Activated CD8-positive, alpha-beta memory T cell treated with anti-CD3 and anti-CD28 coated beads for 36 hours (primary cell): ENCODE results near the gene SULT1A2. TPM values are rescaled to one million over a fixed set of nuclear protein-coding genes. Genes with fewer than 3 reads are reported as not detected.
"Not testable (repeated sequence)": the region's sequence is repeated elsewhere in the genome, so short reads cannot be mapped to it uniquely, and the experiment has no call there.

Experiments used
- CTCF ChIA-PET: fragments of 350-600 bp; sonication (Branson Sonifier 250); formaldehyde crosslinking; loops from one replicate; lab custom pipeline; 2021; ENCODE audit warnings: antibody characterized with exemption; lab: Charles Lee
- POLR2A ChIA-PET: fragments of 350-600 bp; sonication (Branson Sonifier 250); formaldehyde crosslinking; loops from one replicate; lab custom pipeline; 2021; ENCODE audit warnings: antibody characterized with exemption; lab: Charles Lee
- total RNA-seq, 2 experiments: library from RNA; stranded (reverse); gene quantifications; one replicate each; pipeline ENCODE4 v1.2.3, GENCODE V29; 2021

The SULT1A2 gene
- under 1 TPM; 0.23 to 0.36 TPM for total RNA-seq

DNA sequence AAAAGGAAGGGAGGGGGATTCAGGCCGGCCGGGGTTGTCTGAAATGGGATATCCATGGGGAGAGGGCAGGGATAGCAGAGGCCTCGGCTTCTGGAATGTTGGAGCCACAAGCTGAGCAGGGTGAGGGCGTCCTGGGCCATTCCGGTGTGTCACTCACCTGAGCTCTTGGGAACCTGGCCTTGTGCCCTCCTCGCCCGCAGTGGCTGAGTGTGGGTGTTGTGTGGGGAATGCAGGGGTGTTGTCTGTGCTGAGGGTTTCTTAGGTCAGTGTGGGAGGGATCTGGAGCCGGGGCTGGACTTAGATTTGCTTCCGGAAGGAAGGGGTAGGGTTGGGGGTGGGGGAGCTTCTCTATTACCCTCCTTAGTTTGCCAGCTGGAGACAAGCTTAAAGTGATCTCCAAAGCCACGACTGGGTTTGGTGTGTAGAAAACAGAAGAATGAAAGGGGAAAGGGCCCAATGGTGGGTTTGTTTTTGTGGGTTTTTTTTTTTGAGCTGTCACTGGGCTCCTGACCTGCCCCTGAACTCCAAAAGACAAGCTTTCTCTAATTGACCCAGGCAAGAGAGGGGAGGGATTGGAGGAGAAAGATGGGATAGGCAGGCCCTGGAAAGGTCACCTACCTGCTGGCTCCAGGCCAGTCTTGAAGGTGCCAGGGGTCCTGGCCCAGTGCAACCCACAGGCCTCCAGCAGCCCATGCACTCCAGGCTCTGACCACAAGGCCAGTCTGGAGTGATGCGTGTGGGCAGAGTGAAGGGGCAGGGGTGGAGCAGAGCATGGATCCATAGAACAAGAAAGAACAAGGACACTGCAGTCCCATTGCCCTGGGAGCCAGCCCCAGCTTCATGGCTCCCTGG is at the start of gene SULT1A2:
Gene SULT1A2 (minus strand): TSS at position 211 of the 852 bp plus-strand sequence. CDS start 1,120 bp downstream, outside the sequence.
- ChIA-PET CTCF (no interaction called here), POLR2A (no interaction called here)

DNA sequence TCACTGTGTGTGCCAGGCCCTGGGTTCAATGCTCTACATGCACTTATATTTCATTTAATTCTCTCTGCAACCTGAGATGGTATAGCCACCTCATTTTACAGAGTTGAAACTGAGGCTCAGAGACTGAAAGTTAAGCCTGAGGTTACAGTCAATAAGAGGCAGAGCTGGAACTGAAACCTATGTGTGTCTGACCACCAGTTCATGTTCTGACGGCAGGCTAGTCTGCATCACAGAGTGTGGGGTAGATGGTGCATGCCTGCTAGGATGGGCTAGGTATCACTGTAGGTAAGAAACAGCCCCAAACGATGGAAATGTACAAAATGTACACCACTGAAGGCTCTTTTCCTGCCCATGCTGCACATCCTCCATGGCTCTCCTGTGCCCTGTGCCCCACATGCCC is 43.1 kb upstream of the SULT1A2 start:
- POLR2A ChIA-PET, CTCF ChIA-PET: not testable (repeated sequence)

DNA sequence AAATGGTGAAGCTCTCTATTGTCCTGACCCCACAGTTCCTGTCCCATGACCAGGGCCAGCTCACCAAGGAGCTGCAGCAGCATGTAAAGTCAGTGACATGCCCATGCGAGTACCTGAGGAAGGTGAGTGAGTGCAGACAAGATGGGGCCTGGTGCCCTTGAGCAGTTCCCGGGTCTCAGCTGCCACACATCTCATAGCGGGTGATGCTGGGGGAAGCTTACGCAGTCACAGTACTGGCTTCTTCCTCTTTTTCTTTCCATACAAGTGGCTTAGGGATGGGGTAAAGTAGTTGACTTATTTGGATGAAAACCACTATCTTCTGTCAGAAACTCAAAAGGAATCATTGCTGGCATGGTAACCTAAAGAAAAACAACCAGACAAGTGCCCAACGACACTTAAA is 41.5 kb upstream of the SULT1A2 start:
- CTCF ChIA-PET, POLR2A ChIA-PET: not testable (repeated sequence)

DNA sequence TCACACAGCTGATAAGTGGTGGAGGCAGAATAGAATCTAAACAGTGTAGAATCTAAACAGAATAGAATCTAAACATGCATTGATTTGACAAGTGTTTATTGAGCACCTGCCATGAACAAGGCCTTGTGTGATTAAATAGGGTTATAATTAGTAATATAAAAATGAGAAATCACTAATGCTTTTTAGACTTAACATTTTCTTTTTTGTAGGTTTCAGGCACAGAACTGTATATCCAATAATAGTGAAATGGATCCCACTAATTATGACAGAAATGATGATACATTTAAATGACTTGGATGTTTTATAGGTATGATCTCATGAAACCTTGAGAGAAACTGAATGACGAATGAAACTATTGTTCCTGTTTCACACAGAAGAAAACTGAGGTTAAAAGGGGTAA is 40.9 kb upstream of the SULT1A2 start, which contains the start of gene NPIPB8:
Gene NPIPB8 (plus strand): TSS at position 301 of the 400 bp plus-strand sequence. CDS start 296 bp downstream, outside the sequence.
- CTCF ChIA-PET, POLR2A ChIA-PET: not testable (repeated sequence)

DNA sequence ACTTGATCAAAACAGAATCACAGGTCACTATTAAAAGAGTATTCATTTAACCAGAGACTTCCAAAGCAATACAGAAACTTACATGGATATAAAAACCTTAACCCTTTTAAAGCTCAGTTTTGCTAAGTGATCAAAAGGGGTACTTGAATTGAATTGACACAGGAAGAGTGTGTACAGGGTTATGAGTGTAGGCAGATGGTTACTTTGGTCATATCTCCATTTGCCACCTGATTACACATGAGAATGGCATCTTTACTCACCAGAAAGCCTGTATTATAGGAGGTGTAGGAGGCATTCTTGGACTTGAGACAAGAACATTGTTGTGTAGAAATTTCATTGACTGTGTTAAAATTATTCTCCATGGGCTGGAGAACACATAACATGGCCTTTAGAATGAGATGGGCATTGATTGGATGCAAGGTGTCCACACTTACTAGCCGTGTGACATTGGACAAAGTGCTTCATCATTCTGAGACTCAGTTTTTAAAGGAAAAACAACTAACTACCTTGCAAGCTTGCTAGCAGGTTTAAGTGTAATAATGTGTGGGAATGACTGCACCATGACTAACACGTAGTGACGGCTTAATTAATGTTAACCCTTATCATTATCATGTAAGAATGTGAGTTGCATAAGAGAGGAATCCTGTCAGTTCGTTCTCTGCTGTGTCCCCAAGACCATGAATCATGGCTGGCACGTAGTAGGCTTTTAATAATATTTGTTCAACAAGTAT is 39.4 kb upstream of the SULT1A2 start:
- CTCF ChIA-PET, POLR2A ChIA-PET: not testable (repeated sequence)

DNA sequence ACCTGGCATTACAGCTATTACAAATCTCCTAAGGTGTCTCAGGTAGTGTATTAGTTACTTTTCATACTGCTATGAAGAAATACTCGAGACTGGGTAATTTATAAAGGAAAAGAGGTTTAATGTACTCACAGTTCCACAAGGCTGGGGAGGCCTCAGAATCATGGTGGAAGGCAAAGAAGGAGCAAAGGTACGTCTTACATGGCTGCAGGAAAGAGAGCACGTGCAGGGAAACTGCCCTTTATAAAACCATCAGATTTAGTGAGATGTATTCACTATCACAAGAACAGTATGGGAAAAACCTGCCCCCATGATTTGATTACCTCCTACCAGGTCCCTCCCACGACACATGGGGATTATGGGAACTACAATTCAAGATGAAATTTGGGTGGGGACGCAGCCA is 34.1 kb upstream of the SULT1A2 start:
- CTCF ChIA-PET, POLR2A ChIA-PET: not testable (repeated sequence)

DNA sequence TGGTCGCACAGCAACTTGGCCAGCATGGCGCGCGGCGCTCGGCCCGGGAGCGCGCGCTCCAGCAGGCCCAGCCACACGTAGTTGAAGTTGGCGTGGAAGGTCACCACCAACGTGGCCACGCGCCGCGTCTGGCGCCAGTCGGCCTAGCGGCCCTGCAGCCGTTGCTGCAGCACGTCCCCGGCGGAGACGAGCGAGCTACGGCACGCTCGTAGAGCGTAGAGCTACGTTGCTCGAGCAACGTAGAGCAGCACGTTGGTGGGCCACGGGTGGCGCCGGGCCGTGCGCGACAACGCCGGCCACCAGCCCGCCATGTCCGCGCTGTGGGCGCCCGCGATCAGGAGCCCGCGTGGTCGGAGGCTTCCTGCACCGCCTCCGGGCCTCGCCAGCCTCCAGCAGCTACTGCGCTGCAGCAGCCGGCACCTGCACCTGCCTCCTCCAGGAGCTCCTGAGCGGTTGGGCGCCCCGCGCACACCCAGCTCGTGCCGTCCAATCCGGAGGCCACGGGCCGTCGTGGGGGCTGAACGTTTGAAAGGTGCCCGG is 26.4 kb upstream of the SULT1A2 start:
- CTCF ChIA-PET: no interaction called here
- POLR2A ChIA-PET: interaction anchor here (1.2 kb wide), 1 partner anchor 68 kb away, joined by 5 read pairs; no protein-coding TSS in a partner anchor

DNA sequence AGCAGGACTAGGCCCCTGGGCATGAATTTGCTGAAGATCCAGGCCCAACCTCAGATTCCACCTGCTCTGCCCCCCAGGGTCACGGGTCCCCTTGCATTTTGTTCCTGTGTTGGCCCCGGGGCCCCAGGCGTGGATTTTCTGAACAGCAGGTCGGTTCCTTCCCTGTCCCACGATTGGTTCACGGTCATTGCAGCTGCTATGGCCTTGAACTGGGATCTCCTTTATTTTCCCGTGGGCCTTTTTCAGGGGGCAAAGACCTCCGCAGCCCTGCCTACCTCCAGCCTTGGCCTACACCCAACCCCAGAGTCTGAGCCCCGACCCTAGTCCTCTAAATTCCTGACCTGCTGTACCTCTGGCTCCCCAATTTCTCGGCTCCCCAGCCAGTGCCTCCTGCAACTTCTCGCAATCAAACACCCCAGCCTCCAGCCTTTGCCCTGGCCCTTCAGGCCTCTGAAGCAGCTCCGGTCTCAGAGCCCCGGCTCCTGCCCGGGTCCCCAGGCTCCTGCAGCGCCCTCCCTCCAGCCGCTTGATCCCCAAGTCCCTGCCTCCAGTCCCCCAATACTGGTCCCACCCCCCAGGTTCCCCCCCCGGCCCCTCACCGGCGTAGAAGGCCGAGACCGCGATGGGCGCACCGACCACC is 25.8 kb upstream of the SULT1A2 start:
- POLR2A ChIA-PET: interaction anchor here (1.2 kb wide), 1 partner anchor 67 kb away, joined by 5 read pairs; no protein-coding TSS in a partner anchor
- CTCF ChIA-PET: not testable (repeated sequence)

DNA sequence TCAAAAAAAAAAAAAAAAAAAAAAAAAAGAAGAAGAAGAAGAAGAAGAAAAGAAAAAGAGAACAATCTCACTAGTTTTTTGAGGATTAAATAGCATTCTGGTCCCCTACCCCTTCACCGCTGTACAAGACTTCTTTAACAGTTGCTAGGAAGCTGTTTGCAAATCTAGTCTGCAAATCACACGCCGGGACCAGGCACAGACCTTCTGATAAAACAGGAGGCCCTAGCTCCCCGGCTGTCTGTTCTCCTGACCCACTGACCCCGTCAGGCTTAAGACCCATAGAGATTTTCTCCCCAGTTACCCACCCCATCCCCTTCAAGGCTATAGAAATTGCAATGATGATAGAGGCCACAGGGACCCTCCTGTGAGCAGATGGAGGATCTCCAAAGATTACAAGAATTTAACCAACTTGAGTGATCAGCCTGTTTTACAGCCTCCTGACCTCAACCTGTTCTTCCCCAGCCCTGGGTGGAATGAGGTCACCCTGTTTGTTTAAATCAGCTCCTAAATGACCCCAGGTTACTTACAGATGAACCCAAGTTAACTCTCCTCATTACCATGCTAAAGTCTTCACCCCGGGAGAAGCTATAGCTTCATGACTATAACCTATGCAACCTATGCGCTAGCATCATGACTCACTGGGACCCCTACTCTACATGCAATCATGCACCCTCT is 24.8 kb upstream of the SULT1A2 start:
- POLR2A ChIA-PET: no interaction called here
- CTCF ChIA-PET: no interaction called here

DNA sequence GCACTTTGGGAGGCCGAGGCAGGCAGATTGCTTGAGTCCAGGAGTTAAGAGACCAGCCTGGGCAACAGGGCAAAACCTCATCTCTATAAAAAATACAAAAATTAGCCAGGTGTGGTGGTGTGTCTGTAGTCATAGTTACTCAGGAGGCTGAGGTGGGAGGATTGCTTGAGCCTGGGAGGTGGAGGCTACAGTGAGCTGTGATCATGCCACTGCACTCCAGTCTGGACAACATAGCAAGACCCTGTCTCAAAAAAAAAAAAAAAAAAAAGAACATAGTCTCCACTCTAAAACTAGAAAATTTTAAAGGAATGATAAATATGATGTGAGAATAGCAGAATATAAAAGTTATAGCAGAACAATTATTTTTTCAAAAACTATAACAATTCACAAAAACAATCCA is 23.5 kb upstream of the SULT1A2 start:
- POLR2A ChIA-PET, CTCF ChIA-PET: not testable (repeated sequence)

DNA sequence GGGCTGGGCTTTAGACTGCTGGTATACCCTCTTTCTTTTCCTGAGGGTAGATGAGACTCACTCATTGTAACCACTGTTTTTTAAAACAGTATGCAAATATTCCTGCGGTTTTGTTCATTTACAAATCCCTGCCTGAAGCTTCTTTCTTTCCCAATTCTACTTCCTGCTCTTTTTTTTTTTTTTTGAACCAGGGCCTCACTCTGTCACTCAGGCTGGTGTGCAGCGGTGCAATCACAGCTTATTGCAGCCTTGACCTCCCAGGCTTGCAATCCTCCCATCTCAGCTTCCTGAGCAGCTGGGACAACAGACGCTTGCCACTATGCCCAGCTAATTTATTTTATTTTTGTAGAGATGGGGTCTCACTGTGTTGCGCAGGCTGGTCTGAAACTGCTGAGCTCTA is 21.0 kb upstream of the SULT1A2 start:
- POLR2A ChIA-PET: no interaction called here
- CTCF ChIA-PET: no interaction called here

DNA sequence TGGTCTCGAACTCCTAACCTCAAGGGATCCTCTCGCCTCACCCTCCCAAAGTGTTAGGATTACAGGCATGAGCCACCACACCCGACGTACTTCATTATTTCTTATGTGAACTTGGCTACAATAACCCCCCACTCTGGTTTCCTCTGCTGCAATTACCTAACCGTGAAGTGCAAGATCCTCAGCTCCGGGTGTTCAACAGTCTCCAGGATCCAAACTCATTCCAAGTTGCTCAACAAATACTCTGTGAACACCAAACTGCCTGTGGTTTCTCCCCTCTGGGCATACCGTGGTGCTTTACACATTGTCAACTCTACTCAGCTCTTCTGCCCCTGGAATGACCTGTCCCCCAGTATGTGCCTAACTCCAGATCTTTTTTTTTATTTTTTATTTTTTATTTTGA is 19.8 kb upstream of the SULT1A2 start:
- CTCF ChIA-PET: no interaction called here
- POLR2A ChIA-PET: interaction anchor here (0.6 kb wide), 1 partner anchor 133 kb away, joined by 4 read pairs; no protein-coding TSS in a partner anchor

DNA sequence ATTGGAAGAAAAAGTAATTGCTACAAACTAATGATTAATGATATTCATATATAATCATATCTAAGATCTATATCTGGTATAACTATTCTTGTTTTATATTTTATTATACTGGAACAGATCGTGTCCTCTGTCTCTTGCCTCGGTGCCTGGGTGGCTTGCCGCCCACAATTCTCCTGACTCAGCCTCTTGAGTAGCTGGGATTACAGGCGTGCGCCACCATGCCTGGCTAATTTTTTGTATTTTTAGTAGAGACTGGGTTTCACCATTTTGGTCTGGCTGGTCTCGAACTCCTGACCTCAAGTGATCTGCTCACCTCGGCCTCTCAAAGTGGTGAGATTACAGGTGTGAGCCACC is 19.4 kb upstream of the SULT1A2 start:
- CTCF ChIA-PET, POLR2A ChIA-PET: not testable (repeated sequence)

DNA sequence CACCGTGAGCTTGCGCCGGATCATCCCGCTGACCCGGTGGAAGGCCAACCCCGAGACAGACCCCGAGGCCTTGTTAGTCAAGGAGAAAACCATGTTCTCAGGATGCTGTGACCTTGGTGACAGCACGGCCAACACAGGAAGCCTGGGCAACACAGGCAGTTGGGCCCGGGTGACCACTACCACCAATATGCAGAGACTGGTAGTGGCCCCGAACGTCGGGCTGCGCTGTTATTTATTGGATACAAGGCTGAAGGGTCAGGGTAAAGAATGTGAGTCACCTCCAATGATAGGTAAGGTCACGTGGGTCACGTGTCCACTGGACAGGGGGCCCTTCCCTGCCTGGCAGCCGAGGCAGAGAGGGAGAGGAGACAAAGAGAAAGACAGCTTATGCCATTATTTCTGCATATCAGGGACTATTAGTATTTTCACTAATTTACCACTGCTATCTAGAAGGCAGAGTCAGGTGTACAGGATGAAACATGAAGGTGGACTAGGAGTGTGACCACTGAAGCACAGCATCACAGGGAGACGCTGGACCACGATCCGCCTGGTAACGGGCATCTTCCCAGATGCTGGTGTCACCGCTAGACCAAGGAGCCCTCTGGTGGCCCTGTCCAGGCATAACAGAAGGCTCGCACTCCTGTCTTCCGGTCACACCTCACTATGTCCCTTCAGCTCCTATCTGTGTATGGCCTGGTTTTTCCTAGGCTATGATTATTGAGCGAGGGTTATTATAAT is 18.8 kb upstream of the SULT1A2 start:
- CTCF ChIA-PET, POLR2A ChIA-PET: not testable (repeated sequence)

DNA sequence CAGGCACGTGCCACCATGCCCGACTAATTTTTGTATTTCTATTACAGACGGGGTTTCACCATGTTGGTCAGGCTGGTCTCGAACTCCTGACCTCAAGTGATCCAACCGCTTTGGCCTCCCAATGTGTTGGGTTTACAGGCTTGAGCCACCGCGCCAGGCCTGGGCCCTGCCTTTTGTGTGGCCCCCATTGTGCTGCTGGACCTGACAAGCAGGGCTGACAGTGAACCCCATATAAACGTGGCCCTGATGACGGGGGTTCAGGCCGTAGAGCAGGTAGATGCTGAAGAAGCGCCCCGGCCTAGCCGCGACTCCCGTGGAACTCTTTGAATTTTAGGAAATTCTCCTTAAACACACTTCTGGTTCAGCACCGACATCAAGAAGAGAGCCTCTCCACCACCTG is 17.7 kb upstream of the SULT1A2 start:
- POLR2A ChIA-PET, CTCF ChIA-PET: not testable (repeated sequence)

DNA sequence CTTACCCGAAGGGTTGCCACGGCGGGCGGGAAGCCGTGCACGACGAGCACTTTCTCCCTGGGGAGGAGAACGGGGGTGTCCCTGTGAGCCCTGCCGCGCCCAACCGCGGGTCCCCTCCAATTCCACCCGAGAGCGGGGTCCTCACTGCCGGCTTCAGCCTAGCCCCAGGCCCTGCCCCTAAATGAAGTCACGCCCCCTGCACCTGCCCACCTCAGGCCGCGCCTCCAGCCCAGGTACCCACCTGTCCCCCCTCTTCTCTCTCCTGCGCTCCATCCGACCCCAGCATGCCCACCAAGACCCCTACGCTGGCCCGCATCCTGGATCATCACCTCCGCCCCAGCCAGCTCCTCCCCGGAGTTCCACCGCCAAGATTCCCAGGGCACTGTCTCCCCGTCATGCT is 17.1 kb upstream of the SULT1A2 start:
- POLR2A ChIA-PET, CTCF ChIA-PET: not testable (repeated sequence)

DNA sequence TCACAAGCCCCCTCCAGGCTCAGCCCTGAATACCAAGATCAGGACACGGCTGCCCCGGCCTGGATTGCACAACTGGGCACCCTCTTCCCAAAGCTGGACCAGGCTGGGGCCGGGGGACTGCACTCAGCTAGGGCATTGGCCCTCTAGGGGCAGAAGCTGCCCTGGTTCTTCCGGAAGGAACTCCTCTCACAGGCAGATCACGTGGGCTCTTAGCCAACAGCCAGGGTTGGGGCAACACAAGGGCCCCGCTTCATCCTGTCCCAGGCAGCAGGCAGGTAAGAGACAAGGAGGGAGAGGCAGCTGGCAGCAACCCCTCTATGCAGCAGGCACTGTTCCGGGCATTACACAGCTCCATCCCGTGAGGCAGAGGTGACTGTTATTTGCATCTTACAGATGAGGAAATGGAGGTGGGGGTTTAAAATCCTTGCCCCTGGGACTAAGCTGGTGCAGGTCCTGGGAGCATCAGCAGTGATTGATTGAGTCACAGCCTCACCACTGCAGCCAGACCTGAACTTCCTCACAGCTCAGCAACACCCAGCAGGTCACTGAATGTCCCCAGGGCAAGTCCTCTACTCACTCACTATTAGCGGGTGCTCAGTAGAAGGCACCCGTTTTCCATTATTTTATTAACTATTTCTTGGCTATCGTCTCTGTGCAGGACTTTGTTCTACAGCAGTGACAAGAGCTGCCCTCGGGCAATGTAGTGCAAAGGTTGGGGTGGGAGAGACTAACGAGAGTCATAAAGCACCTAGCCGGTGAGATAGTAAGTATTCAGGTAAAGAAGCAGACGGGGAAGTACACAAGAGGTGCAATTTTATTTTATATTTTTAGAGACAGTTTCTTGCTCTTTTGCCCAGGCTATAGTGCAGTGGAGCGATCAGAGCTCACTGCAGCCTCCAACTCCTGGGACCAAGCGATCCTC is 15.8 kb upstream of the SULT1A2 start:
- CTCF ChIA-PET, POLR2A ChIA-PET: not testable (repeated sequence)
